ENCODE results near the gene CNPY2.

DNA sequence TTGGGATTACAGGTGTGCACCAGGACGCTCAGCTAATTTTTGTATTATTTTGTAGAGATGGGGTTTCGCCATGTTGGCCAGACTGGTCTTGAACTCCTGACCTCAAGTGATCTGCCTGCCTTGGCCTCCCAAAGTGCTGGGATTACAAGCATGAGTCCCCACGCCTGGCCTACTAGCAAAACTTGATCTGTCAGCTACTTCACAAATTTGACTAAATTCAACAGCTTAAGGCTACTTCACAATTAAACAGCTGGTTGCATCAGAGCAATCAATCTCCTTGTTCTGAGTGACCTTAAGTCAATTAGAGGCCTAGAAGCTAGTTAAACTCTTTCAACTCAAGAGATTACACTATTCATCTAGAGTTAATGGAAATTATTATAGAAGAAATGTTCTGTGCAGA is 36.9 kb downstream of the CNPY2 start:
- TF ChIP-seq, protein P1, sequence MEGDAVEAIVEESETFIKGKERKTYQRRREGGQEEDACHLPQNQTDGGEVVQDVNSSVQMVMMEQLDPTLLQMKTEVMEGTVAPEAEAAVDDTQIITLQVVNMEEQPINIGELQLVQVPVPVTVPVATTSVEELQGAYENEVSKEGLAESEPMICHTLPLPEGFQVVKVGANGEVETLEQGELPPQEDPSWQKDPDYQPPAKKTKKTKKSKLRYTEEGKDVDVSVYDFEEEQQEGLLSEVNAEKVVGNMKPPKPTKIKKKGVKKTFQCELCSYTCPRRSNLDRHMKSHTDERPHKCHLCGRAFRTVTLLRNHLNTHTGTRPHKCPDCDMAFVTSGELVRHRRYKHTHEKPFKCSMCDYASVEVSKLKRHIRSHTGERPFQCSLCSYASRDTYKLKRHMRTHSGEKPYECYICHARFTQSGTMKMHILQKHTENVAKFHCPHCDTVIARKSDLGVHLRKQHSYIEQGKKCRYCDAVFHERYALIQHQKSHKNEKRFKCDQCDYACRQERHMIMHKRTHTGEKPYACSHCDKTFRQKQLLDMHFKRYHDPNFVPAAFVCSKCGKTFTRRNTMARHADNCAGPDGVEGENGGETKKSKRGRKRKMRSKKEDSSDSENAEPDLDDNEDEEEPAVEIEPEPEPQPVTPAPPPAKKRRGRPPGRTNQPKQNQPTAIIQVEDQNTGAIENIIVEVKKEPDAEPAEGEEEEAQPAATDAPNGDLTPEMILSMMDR (IDR thresholded peaks at IDR 0.05), result no peak
- TF ChIP-seq POLR2A (IDR thresholded peaks at IDR 0.05), result no peak

All from tibial nerve (tissue), 3 donors.